ENCODE results near the gene G6PC1.
"Not testable (repeated sequence)": the region's sequence is repeated elsewhere in the genome, so short reads cannot be mapped to it uniquely, and the experiment has no call there.

GRCh38 chr17:42885806-42886205 is 14.8 kb upstream of the G6PC1 start:
- not testable (repeated sequence) for TF ChIP-seq ZNF274 (IDR thresholded peaks at IDR 0.05; ENCODE audit: low read depth, low read length); YY1 (IDR thresholded peaks at IDR 0.05; ENCODE audit: insufficient read depth, insufficient read length); SUZ12 (IDR thresholded peaks at IDR 0.05; ENCODE audit: extremely low read depth, insufficient read depth, insufficient read length)
